PC-9 (cell line): ENCODE data around the gene SRP9.

Experiments used
- EZH2 ChIP-seq: fragments of 200-600 bp; sonication (generic); IDR thresholded peaks from 2 replicates; pipeline ENCODE4 v1.8.0; 2017; ENCODE audit warnings: antibody characterized with exemption, low read depth
- TF ChIP-seq, protein P1 (sequence below): fragments of 200-600 bp; sonication (generic); conservative IDR thresholded peaks from 2 replicates; pipeline ENCODE4 v1.6.1; 2017; ENCODE audit warnings: mixed run types, antibody characterized with exemption, mild to moderate bottlenecking, moderate library complexity

DNA sequence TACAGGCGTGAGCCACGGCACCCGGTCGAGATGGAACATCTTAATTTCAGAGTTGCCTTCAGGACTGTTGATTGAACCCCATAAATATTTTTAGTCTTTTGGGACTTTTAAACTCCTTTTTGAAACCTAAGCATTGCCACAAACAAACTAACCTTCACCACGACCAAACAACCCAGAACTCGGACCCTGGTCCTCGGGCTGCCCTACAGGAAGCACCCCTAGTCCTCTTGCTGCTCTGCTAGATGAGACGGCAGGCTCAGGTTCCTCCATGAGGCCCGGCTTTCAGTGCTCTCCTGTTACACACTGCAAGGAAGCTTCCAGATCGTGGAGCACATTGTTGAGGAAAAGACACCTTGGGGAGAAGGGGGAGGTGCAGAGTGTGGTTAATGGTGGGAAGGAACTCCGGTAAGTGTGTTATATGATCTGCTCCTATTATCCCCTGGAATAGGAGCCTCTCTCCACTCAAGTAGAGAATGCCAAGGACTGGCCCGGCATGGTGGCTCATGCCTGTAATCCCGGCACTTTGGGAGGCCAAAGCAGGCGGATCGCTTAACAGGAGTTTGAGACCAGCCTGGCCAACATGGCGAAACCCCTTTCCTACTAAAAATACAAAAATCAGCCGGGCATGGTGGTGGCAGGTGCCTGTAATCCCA is 38.0 kb downstream of the SRP9 start:
- TF ChIP-seq, protein P1, sequence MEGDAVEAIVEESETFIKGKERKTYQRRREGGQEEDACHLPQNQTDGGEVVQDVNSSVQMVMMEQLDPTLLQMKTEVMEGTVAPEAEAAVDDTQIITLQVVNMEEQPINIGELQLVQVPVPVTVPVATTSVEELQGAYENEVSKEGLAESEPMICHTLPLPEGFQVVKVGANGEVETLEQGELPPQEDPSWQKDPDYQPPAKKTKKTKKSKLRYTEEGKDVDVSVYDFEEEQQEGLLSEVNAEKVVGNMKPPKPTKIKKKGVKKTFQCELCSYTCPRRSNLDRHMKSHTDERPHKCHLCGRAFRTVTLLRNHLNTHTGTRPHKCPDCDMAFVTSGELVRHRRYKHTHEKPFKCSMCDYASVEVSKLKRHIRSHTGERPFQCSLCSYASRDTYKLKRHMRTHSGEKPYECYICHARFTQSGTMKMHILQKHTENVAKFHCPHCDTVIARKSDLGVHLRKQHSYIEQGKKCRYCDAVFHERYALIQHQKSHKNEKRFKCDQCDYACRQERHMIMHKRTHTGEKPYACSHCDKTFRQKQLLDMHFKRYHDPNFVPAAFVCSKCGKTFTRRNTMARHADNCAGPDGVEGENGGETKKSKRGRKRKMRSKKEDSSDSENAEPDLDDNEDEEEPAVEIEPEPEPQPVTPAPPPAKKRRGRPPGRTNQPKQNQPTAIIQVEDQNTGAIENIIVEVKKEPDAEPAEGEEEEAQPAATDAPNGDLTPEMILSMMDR = no peak
- no peak for TF ChIP-seq EZH2
